GM10266 (cell line): Measurements from ENCODE around the gene SLCO2A1.

ENCODE experiments used
- DNase-seq: peaks from one replicate; pipeline ENCODE4 v3.0.0; 2012; ENCODE audit errors: extremely low spot score
- TF ChIP-seq, protein P1 (sequence below): IDR thresholded peaks from 2 replicates; pipeline ENCODE4 v1.5.1; 2012; ENCODE audit warnings: mild to moderate bottlenecking, low read depth; ENCODE audit not compliant: control insufficient read depth, insufficient read depth; ENCODE audit errors: missing control alignments

The SLCO2A1 gene

GRCh38 chr3:134020135-134020680, 9.5 kb downstream of the SLCO2A1 start:
- DNase-seq: no peak
- TF ChIP-seq, protein P1, sequence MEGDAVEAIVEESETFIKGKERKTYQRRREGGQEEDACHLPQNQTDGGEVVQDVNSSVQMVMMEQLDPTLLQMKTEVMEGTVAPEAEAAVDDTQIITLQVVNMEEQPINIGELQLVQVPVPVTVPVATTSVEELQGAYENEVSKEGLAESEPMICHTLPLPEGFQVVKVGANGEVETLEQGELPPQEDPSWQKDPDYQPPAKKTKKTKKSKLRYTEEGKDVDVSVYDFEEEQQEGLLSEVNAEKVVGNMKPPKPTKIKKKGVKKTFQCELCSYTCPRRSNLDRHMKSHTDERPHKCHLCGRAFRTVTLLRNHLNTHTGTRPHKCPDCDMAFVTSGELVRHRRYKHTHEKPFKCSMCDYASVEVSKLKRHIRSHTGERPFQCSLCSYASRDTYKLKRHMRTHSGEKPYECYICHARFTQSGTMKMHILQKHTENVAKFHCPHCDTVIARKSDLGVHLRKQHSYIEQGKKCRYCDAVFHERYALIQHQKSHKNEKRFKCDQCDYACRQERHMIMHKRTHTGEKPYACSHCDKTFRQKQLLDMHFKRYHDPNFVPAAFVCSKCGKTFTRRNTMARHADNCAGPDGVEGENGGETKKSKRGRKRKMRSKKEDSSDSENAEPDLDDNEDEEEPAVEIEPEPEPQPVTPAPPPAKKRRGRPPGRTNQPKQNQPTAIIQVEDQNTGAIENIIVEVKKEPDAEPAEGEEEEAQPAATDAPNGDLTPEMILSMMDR: no peak

DNA sequence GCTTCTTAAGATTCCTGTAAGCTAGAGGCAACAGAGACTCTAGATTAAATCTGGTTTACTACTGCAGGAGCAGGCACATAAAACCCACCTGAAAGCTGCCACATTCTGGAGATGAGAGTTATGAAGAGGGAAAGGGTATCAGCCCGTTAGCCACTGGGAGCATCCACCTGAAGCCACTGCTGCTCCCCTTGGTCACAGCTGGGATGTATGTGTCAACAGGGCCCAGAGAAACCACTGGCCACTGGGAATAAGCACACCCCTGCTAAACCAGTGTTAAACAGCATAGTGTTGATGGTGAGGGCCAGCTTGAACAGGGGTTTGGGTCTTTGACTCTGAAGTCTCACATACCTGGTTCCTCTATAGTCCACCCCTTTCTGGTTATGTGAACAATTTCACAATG, 10.9 kb downstream of the SLCO2A1 start:
- no peak for DNase-seq
- TF ChIP-seq, protein P1: no peak

GRCh38 chr3:134018406-134018805, 11.3 kb downstream of the SLCO2A1 start:
- TF ChIP-seq, protein P1: no peak

GRCh38 chr3:134017490-134017889, 12.2 kb downstream of the SLCO2A1 start:
- DNase-seq: no peak
- TF ChIP-seq, protein P1: no peak

More at GRCh38 chr3:134018406-134018805, 11.3 kb downstream of the SLCO2A1 start:
- DNase-seq: no peak

GRCh38 chr3:134014270-134014669, 15.5 kb downstream of the SLCO2A1 start:
- TF ChIP-seq, protein P1: no peak
- no peak for DNase-seq

DNA sequence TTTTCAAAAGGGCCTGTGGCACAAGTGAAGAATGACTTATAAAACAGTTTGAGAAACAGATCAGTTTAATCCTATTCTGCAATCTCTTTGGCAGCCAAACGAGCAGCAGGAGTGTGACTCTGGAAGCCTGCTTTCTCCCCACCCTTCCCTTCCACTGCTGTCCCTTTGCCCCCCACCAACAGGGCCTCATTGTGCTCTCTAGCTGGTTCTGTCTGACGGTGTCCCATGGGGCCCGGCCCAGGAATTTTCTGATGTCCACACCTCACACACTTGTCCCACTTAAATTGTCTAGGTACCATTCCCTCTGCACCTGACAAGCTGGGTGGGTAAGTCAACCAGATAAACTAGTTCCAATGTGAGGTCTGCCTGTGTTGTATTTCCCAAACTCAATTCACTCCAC, 16.4 kb downstream of the SLCO2A1 start:
- TF ChIP-seq, protein P1: no peak
- no peak for DNase-seq

- no peak for DNase-seq
Observed at GRCh38 chr3:134009345-134010000, 20.3 kb downstream of the SLCO2A1 start.

More at GRCh38 chr3:134009345-134010000, 20.3 kb downstream of the SLCO2A1 start:
- TF ChIP-seq, protein P1: no peak
